NCI-H774 (cell line): ENCODE data around the gene IQCE.
"Not testable (repeated sequence)": the region's sequence is repeated elsewhere in the genome, so short reads cannot be mapped to it uniquely, and the experiment has no call there.

Experiments used
- DNase-seq: peaks from one replicate; lab custom pipeline; 2025; lab: John Stamatoyannopoulos, UW

Gene IQCE

GRCh38 chr7:2533566-2533965, 25.2 kb upstream of the IQCE start:
- DNase-seq: not testable (repeated sequence)

GRCh38 chr7:2534214-2534613, 24.6 kb upstream of the IQCE start:
- not testable (repeated sequence) for DNase-seq

GRCh38 chr7:2535872-2536627, 22.7 kb upstream of the IQCE start:
- DNase-seq: not testable (repeated sequence)

GRCh38 chr7:2537981-2538851, 20.6 kb upstream of the IQCE start:
- DNase-seq: no peak

GRCh38 chr7:2539031-2539911, 19.5 kb upstream of the IQCE start:
- DNase-seq: no peak

GRCh38 chr7:2540133-2540532, 18.6 kb upstream of the IQCE start:
- no peak for DNase-seq

GRCh38 chr7:2540641-2541051, 18.1 kb upstream of the IQCE start:
- DNase-seq: no peak

- no peak for DNase-seq
Measured at GRCh38 chr7:2541291-2542010, 17.3 kb upstream of the IQCE start.

GRCh38 chr7:2542011-2542915, 16.5 kb upstream of the IQCE start:
- DNase-seq: no peak

- DNase-seq: no peak
Measured at GRCh38 chr7:2542916-2543871, 15.6 kb upstream of the IQCE start.

- DNase-seq: no peak
Measured at GRCh38 chr7:2544541-2545188, 14.1 kb upstream of the IQCE start.

- DNase-seq: no peak
Measured at GRCh38 chr7:2545746-2546425, 12.9 kb upstream of the IQCE start.

GRCh38 chr7:2546776-2547586, 11.8 kb upstream of the IQCE start:
- no peak for DNase-seq

- no peak for DNase-seq
Measured at GRCh38 chr7:2551418-2551817, 7.4 kb upstream of the IQCE start.

- DNase-seq: no peak
Measured at GRCh38 chr7:2553108-2553507, 5.7 kb upstream of the IQCE start.

- DNase-seq: no peak
Measured at GRCh38 chr7:2553831-2554581, 4.8 kb upstream of the IQCE start.
